H9 (cell line): ENCODE measurements around the gene MNX1. TPM values are rescaled to one million over a fixed set of nuclear protein-coding genes. Genes with fewer than 3 reads are reported as not detected.

Experiments used
- DNase-seq: peaks from one replicate; pipeline ENCODE4 v3.0.0-alpha.2; 2017
- H2AFZ ChIP-seq: one replicate; pipeline ENCODE4 v1.6.1; 2013; ENCODE audit warnings: mild to moderate bottlenecking, low read length, control low read depth, moderate library complexity
- H2AK5ac ChIP-seq: 2 replicates; pipeline ENCODE4 v1.6.1; 2013; ENCODE audit warnings: low read length, control low read depth, mixed read lengths; ENCODE audit not compliant: insufficient read length
- H2BK120ac ChIP-seq: one replicate; pipeline ENCODE4 v1.6.1; 2013; ENCODE audit warnings: low read depth, mild to moderate bottlenecking, low read length, control low read depth, inconsistent platforms; ENCODE audit not compliant: poor library complexity, severe bottlenecking
- H2BK12ac ChIP-seq: 2 replicates; pipeline ENCODE4 v1.6.1; 2013; ENCODE audit warnings: low read length, control low read depth, mixed read lengths, low read depth; ENCODE audit not compliant: insufficient read length
- H2BK15ac ChIP-seq: 2 replicates; pipeline ENCODE4 v1.6.1; 2013; ENCODE audit warnings: low read depth, low read length, control low read depth
- H2BK20ac ChIP-seq: one replicate; pipeline ENCODE4 v1.6.1; 2013; ENCODE audit warnings: low read depth, mild to moderate bottlenecking, low read length, control low read depth, inconsistent platforms; ENCODE audit not compliant: poor library complexity, severe bottlenecking
- H2BK5ac ChIP-seq: 2 replicates; pipeline ENCODE4 v1.6.1; 2013; ENCODE audit warnings: low read length, control low read depth, mixed read lengths; ENCODE audit not compliant: insufficient read length
- H3K14ac ChIP-seq: 2 replicates; pipeline ENCODE4 v1.6.1; 2013; ENCODE audit warnings: low read length, control low read depth; ENCODE audit not compliant: insufficient read depth
- H3K18ac ChIP-seq: 2 replicates; pipeline ENCODE4 v1.6.1; 2013; ENCODE audit warnings: low read depth, mild to moderate bottlenecking, mixed read lengths, low read length, control low read depth; ENCODE audit not compliant: insufficient read length
- H3K23ac ChIP-seq: 2 replicates; pipeline ENCODE4 v1.6.1; 2013; ENCODE audit warnings: low read length, control low read depth, mixed read lengths, low read depth; ENCODE audit not compliant: insufficient read length
- H3K23me2 ChIP-seq: 2 replicates; pipeline ENCODE4 v1.6.1; 2013; ENCODE audit warnings: low read depth, mild to moderate bottlenecking, mixed read lengths, low read length, control low read depth; ENCODE audit not compliant: insufficient read length, poor library complexity, severe bottlenecking
- H3K27ac ChIP-seq: 2 replicates; pipeline ENCODE4 v1.5.1; 2013; ENCODE audit warnings: low read length, control low read depth, mixed read lengths, low read depth; ENCODE audit not compliant: insufficient read length
- H3K27me3 ChIP-seq: 2 replicates; pipeline ENCODE4 v1.6.1; 2013; ENCODE audit warnings: low read length, control low read depth, inconsistent platforms; ENCODE audit not compliant: insufficient read depth
- H3K4ac ChIP-seq: 2 replicates; pipeline ENCODE4 v1.6.1; 2013; ENCODE audit warnings: low read depth, mild to moderate bottlenecking, control low read depth, inconsistent platforms, low read length, moderate library complexity
- H3K4me1 ChIP-seq: 2 replicates; pipeline ENCODE4 v1.6.1; 2013; ENCODE audit warnings: low read length, control low read depth, inconsistent platforms; ENCODE audit not compliant: insufficient read depth
- H3K4me2 ChIP-seq: 2 replicates; pipeline ENCODE4 v1.6.1; 2013; ENCODE audit warnings: low read length, control low read depth, mixed read lengths; ENCODE audit not compliant: insufficient read length, insufficient read depth
- H3K56ac ChIP-seq: 2 replicates; pipeline ENCODE4 v1.6.1; 2013; ENCODE audit warnings: low read depth, mild to moderate bottlenecking, mixed read lengths, low read length, control low read depth; ENCODE audit not compliant: insufficient read length
- H3K79me1 ChIP-seq: 2 replicates; pipeline ENCODE4 v1.6.1; 2013; ENCODE audit warnings: low read depth, mild to moderate bottlenecking, moderate library complexity, low read length, control low read depth, inconsistent platforms; ENCODE audit not compliant: insufficient read depth, poor library complexity, severe bottlenecking
- H3K79me2 ChIP-seq: 2 replicates; pipeline ENCODE4 v1.6.1; 2013; ENCODE audit warnings: low read length, control low read depth, inconsistent platforms; ENCODE audit not compliant: insufficient read depth
- H3K9ac ChIP-seq: 2 replicates; pipeline ENCODE4 v1.6.1; 2013; ENCODE audit warnings: low read length, control low read depth, mixed read lengths; ENCODE audit not compliant: insufficient read length; ENCODE audit errors: extremely low read depth
- H3K9me3 ChIP-seq: one replicate; pipeline ENCODE4 v1.6.1; 2013; ENCODE audit warnings: low read depth, low read length, inconsistent platforms; ENCODE audit not compliant: control insufficient read depth
- H3T11ph ChIP-seq: one replicate; pipeline ENCODE4 v1.6.1; 2013; ENCODE audit warnings: mild to moderate bottlenecking, low read length, control low read depth, inconsistent platforms
- H4K20me1 ChIP-seq: one replicate; pipeline ENCODE4 v1.6.1; 2013; ENCODE audit not compliant: control insufficient read depth, insufficient read length, insufficient read depth
- H4K5ac ChIP-seq: 2 replicates; pipeline ENCODE4 v1.6.1; 2013; ENCODE audit warnings: low read depth, mild to moderate bottlenecking, mixed read lengths, low read length, control low read depth; ENCODE audit not compliant: insufficient read length
- H4K8ac ChIP-seq: replicated peaks from 2 replicates; pipeline ENCODE4 v1.6.1; 2013; ENCODE audit warnings: low read length, control low read depth, mixed read lengths, low read depth; ENCODE audit not compliant: insufficient read length
- H4K91ac ChIP-seq: 2 replicates; pipeline ENCODE4 v1.6.1; 2013; ENCODE audit warnings: low read depth, mild to moderate bottlenecking, moderate library complexity, mixed read lengths, low read length, control low read depth; ENCODE audit not compliant: insufficient read length
- H3K27ac Mint-ChIP-seq, 3 experiments: 2 replicates in 2 of 3; 3 replicates in 1 of 3; pipeline ENCODE4 v1.8.0; 2020 to 2021; ENCODE audit warnings: mixed read lengths in 3 of 3, mild to moderate bottlenecking in 1 of 3, moderate library complexity in 1 of 3
- H3K27me3 Mint-ChIP-seq: 2 replicates; pipeline ENCODE4 v1.8.0; 2021; ENCODE audit warnings: low read depth, mild to moderate bottlenecking, moderate library complexity, mixed read lengths
- H3K36me3 Mint-ChIP-seq, 3 experiments: 2 replicates in 2 of 3; 3 replicates in 1 of 3; pipeline ENCODE4 v1.8.0; 2020 to 2021; ENCODE audit warnings: low read depth in 3 of 3, mixed read lengths in 3 of 3; ENCODE audit not compliant: insufficient read depth in 1 of 3
- H3K4me1 Mint-ChIP-seq, 2 experiments: 2 replicates each; pipeline ENCODE4 v1.8.0; 2020; ENCODE audit warnings: mixed read lengths in 2 of 2
- H3K4me3 Mint-ChIP-seq, 2 experiments: 2 replicates in 1 of 2; 3 replicates in 1 of 2; pipeline ENCODE4 v1.8.0; 2020 to 2021; ENCODE audit warnings: mild to moderate bottlenecking in 2 of 2, mixed read lengths in 2 of 2, moderate library complexity in 1 of 2
- H3K9me3 Mint-ChIP-seq, 2 experiments: 2 replicates in 1 of 2; 3 replicates in 1 of 2; pipeline ENCODE4 v1.8.0; 2020; ENCODE audit warnings: mild to moderate bottlenecking in 2 of 2, mixed read lengths in 2 of 2, moderate library complexity in 1 of 2
- whole genome bisulfite sequencing: extraction: QIAGEN DNeasy Blood & Tissue Kit; methylation state at CpG from one replicate; pipeline ENCODE4 v1.1.7; 2013; ENCODE audit warnings: missing lambda C conversion rate, low lambda C conversion rate, mixed read lengths; ENCODE audit not compliant: insufficient read length; ENCODE audit errors: extremely low coverage; 5-methylcytosine and 5-hydroxymethylcytosine counted together
- total RNA-seq: library from RNA; stranded (reverse); gene quantifications from 2 replicates; pipeline ENCODE4 v1.2.1, GENCODE V29; 2021
- TF ChIP-seq, protein P1 (sequence below): fragments of 200-600 bp; sonication (generic); conservative IDR thresholded peaks from 3 replicates; pipeline ENCODE4 v1.8.0; 2021; ENCODE audit warnings: antibody characterized with exemption, mild to moderate bottlenecking

Gene MNX1
- total RNA-seq, 1 experiment from 2014 or later, result not detected

DNA sequence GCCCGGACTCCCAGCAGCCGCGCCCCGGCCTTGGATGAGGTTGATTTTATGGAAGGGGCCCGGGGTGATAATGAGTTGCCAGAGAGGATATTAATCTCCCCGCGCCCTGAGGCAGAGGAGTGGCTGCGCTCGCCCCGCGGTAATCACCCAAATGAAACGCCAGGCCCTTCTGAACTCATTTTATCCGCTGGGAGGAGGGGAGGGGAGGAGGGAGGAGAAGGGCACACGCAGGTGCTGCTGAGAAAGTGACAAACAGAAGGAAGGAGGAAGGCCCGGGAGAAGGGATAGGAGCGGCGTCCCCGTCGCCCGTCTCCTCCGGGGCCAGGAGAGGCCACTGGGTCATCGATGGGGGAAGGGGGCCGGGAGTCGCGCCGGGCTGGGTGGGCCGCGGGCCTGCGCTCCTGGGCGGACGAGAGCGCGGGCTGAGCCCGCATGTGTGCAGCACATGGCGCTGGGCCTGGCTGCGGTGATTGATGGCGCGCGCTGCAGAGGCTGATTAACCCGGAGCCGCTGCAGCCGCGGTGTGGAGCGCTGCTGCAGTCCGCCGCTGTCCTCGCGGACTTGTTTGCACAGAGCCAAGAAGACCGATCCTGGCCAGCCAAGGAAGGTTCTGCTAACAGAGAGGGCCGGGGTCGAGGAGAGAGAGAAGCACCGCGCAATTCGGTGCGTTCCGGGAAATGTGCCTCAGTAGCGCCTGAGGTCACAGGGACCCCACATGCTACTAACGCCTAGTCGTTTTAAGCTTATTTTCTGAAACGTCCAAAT, 6.5 kb downstream of the MNX1 start:
- H3K4me1 ChIP-seq, result 0 out of 2 replicates have a peak, but pooled peaks cover 4% of the 10 kb centered on the region
- no peak overlapping the region for H2BK12ac ChIP-seq
- no peak overlapping the region for H3K23ac ChIP-seq
- Mint-ChIP-seq H3K9me3 (peaks cover 2 to 9% of the 10 kb centered on the region in 2 experiments; a peak in 2 of 5 replicates), H3K36me3 (no peaks in the 10 kb centered on the region; a peak in 1 of 7 replicates), H3K4me1 (peaks cover 12 to 29% of the 10 kb centered on the region in 2 experiments), H3K27ac (no peak overlapping the region), H3K27me3 (peaks cover 96% of the 10 kb centered on the region), H3K4me3 (peak overlapping the region in 1 of 2 experiments; percentile 69; a peak in 4 of 5 replicates)
- DNase-seq, result peak; percentile 83
- TF ChIP-seq, protein P1, sequence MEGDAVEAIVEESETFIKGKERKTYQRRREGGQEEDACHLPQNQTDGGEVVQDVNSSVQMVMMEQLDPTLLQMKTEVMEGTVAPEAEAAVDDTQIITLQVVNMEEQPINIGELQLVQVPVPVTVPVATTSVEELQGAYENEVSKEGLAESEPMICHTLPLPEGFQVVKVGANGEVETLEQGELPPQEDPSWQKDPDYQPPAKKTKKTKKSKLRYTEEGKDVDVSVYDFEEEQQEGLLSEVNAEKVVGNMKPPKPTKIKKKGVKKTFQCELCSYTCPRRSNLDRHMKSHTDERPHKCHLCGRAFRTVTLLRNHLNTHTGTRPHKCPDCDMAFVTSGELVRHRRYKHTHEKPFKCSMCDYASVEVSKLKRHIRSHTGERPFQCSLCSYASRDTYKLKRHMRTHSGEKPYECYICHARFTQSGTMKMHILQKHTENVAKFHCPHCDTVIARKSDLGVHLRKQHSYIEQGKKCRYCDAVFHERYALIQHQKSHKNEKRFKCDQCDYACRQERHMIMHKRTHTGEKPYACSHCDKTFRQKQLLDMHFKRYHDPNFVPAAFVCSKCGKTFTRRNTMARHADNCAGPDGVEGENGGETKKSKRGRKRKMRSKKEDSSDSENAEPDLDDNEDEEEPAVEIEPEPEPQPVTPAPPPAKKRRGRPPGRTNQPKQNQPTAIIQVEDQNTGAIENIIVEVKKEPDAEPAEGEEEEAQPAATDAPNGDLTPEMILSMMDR, result no peak
- peak overlapping the region; percentile 11 for H3K4me2 ChIP-seq
- H3K79me2 ChIP-seq, result no peaks in the 10 kb centered on the region
- H3K18ac ChIP-seq, result no peak overlapping the region
- no CpG with 5 or more reads among the region's 60 CpGs for WGBS
- H3K9ac ChIP-seq, result no peak overlapping the region
- no peaks in the 10 kb centered on the region for H3K9me3 ChIP-seq
- no peak overlapping the region for H2BK15ac ChIP-seq
- H3T11ph ChIP-seq, result no peak overlapping the region
- H3K56ac ChIP-seq, result no peak overlapping the region
- H3K14ac ChIP-seq, result no peak overlapping the region
- no peak overlapping the region for H2AFZ ChIP-seq
- H3K4ac ChIP-seq, result no peak overlapping the region
- no peak overlapping the region for H4K8ac ChIP-seq
- no peak overlapping the region for H2AK5ac ChIP-seq
- no peaks in the 10 kb centered on the region for H3K79me1 ChIP-seq
- no peaks in the 10 kb centered on the region for H4K20me1 ChIP-seq
- no peak overlapping the region for H4K91ac ChIP-seq
- H2BK5ac ChIP-seq, result no peak overlapping the region
- no peaks in the 10 kb centered on the region for H3K23me2 ChIP-seq
- H3K27me3 ChIP-seq, result peaks cover 90% of the 10 kb centered on the region
- H2BK120ac ChIP-seq, result no peak overlapping the region
- H2BK20ac ChIP-seq, result no peak overlapping the region
- no peak overlapping the region for H4K5ac ChIP-seq
- no peak overlapping the region for H3K27ac ChIP-seq
